Measurements from ENCODE around the gene PGAM5. TPM values are rescaled to one million over a fixed set of nuclear protein-coding genes. Genes with fewer than 3 reads are reported as not detected.

Gene PGAM5
- polyA plus RNA-seq, 3 donors: 7.0 to 10.3 (median 9.6) TPM

DNA sequence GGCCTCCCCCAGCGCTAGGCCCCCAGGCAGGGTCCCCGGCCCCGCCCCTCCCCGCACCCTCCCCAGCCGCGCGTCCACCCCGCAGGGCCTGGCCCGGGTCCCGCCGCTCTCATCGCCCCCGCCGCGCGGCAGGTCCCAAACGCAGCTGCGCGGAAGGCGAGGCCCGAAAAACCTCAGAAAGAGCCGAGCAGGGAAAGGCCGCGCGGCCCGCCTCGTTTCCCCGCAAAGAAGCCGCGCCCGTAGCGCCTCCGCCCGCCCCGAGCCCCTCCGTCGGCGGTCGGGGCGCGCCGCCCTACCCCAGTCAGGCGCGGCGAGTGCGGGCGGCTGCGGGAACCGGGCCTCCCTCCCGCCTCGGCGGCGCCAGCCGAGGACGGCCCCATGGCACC is 23.8 kb upstream of the PGAM5 start:
- intact Hi-C loops (cut with micrococcal nuclease): loop anchor here in 1 of 2 donors (10.0 kb wide), 1 partner anchor 138 kb away; the partner anchor contains the start of gene GOLGA3

More for the DNA sequence above, 23.8 kb upstream of the PGAM5 start:
- Mint-ChIP-seq H3K9me3 (peaks cover 0 to 5% (median 1%) of the 10 kb centered on the region in 7 donors), H3K4me1 (peaks cover 19% of the 10 kb centered on the region), H3K27me3 (ENCODE audit: low read depth in 3 of 3) (peaks cover 3 to 12% (median 9%) of the 10 kb centered on the region in 3 donors), H3K4me3 (peak overlapping the region; percentile 81 to 85), H3K36me3 (no peaks in the 10 kb centered on the region), H3K27ac (peak overlapping the region in 1 of 7 donors; percentile 8)
- peaks cover 37% of the 10 kb centered on the region for H3K79me2 ChIP-seq (ENCODE audit: insufficient read depth, low read length)
- H3K9ac ChIP-seq (ENCODE audit: insufficient read depth, low read length, poor library complexity, severe bottlenecking): peak overlapping the region; percentile 68
- peak overlapping the region; percentile 38 to 80 (median 66) for H3K4me3 ChIP-seq (replicated peaks in 1 of 3; ENCODE audit: low read depth in 2 of 3, low read length in 3 of 3)
- TF ChIP-seq CTCF (IDR thresholded peaks at IDR 0.05): no peak
- H4K20me1 ChIP-seq (ENCODE audit: insufficient read depth, low read length): no peaks in the 10 kb centered on the region
- peaks cover 0 to 2% of the 10 kb centered on the region in 2 donors for H3K27me3 ChIP-seq (ENCODE audit: control insufficient read depth in 2 of 2, insufficient read depth in 2 of 2, low read length in 2 of 2)
- H3K27ac ChIP-seq (ENCODE audit: low read depth in 1 of 2, low read length in 2 of 2): no peak overlapping the region
- no peaks in the 10 kb centered on the region for H3K36me3 ChIP-seq (replicated peaks in 1 of 2; ENCODE audit: control insufficient read depth in 1 of 2, insufficient read depth in 2 of 2, low read length in 2 of 2)
- no peaks in the 10 kb centered on the region for H3K9me3 ChIP-seq (replicated peaks in 1 of 2; ENCODE audit: control insufficient read depth in 1 of 2, insufficient read depth in 1 of 2, low read length in 2 of 2)
- H3K4me2 ChIP-seq (replicated peaks; ENCODE audit: extremely low read depth, low read length, poor library complexity, severe bottlenecking): peak overlapping the region; percentile 87
- no peak for DNase-seq
- H2AFZ ChIP-seq (ENCODE audit: insufficient read depth, low read depth, low read length, poor library complexity, severe bottlenecking): peak overlapping the region; percentile 78
- under 1% methylated on average over 47 of the region's 55 CpGs for WGBS (ENCODE audit: insufficient coverage)
- H3K4me1 ChIP-seq (ENCODE audit: control insufficient read depth in 1 of 2, insufficient read depth in 2 of 2, low read length in 2 of 2): peaks cover 6 to 23% of the 10 kb centered on the region in 2 donors

Data from CD14-positive monocyte (primary cell).